HG02885 (cell line): ENCODE results near the gene SUSD3.

Source experiments
- ATAC-seq: cut with Tn5 transposase; IDR thresholded peaks from one replicate; pipeline ENCODE4 v1.9.1; 2021; ENCODE audit warnings: mild to moderate bottlenecking; ENCODE audit not compliant: unreplicated experiment, poor library complexity

The SUSD3 gene

GRCh38 chr9:93121316-93122241, 63.1 kb downstream of the SUSD3 start:
- no peak for ATAC-seq

- ATAC-seq = no peak
Observed at GRCh38 chr9:93122721-93123221, 64.3 kb downstream of the SUSD3 start.

GRCh38 chr9:93123561-93124283, 65.2 kb downstream of the SUSD3 start:
- no peak for ATAC-seq

GRCh38 chr9:93124793-93125192, 66.3 kb downstream of the SUSD3 start:
- ATAC-seq = no peak

GRCh38 chr9:93125331-93125894, 66.9 kb downstream of the SUSD3 start:
- ATAC-seq = no peak

GRCh38 chr9:93126151-93126781, 67.8 kb downstream of the SUSD3 start:
- ATAC-seq = no peak

GRCh38 chr9:93126825-93127368, 68.4 kb downstream of the SUSD3 start:
- no peak for ATAC-seq

- no peak for ATAC-seq
Observed at GRCh38 chr9:93127395-93127911, 69.0 kb downstream of the SUSD3 start.

GRCh38 chr9:93128011-93128714, 69.7 kb downstream of the SUSD3 start:
- ATAC-seq = no peak

GRCh38 chr9:93128715-93129224, 70.3 kb downstream of the SUSD3 start:
- ATAC-seq = no peak

GRCh38 chr9:93129286-93129685, 70.8 kb downstream of the SUSD3 start:
- ATAC-seq = no peak

- no peak for ATAC-seq
Observed at GRCh38 chr9:93129691-93130500, 71.4 kb downstream of the SUSD3 start.

- no peak for ATAC-seq
Observed at GRCh38 chr9:93130861-93131481, 72.5 kb downstream of the SUSD3 start.

GRCh38 chr9:93131599-93132286, 73.2 kb downstream of the SUSD3 start:
- no peak for ATAC-seq

GRCh38 chr9:93132287-93132927, 73.9 kb downstream of the SUSD3 start:
- ATAC-seq = no peak

GRCh38 chr9:93132946-93133680, 74.6 kb downstream of the SUSD3 start:
- no peak for ATAC-seq
